Measurements from ENCODE around the gene GAGE12J.
"Not testable (repeated sequence)": the region's sequence is repeated elsewhere in the genome, so short reads cannot be mapped to it uniquely, and the experiment has no call there.

GAGE12J gene

DNA sequence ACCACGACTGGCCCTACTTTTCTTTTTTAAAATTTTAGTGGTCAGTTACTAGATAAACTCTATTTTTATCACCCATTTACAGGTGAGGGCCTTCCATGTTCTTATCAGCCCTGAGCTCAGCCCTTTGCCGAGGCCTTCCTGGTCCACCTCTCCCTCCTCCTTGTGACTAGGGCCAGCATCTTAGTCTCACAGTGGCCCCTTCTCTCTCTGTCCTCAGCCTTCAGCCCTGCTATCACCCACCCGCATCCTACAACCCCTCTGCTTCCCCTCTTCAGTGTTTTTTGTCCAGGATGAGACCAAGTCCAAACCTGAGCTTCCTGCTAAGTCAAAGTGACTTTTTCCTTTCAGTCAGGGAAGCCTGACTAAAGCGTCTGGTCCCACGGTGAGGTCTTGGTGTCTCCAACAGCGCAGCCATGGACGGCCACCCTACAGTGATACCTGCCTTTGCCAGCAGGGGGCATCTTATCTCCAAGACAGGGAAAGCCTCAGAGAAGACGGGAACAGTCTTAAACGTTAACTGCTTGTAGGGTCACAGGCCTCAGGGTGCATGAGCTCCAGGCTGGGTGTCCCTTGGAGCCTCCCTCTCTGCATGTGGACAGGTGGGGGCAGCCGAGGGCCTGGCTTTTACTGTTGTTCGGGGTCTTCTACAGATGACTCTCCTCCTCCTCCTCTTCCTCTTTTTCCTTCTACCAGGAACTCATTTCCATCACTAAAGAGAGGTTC, 30.1 kb upstream of the GAGE12J start:
- Histone ChIP-seq H3K27me3 (ENCODE audit: insufficient read depth, poor library complexity, severe bottlenecking) (no peaks in the 10 kb centered on the region), H3K27ac (replicated peaks) (no peak overlapping the region), H3K4me3 (replicated peaks; ENCODE audit: insufficient read depth, low read length) (no peak overlapping the region)
- DNase-seq (ENCODE audit: low read depth in 1 of 2, low spot score in 1 of 2): peak in 1 of 2 experiments; percentile 55
- TF ChIP-seq, protein P1, sequence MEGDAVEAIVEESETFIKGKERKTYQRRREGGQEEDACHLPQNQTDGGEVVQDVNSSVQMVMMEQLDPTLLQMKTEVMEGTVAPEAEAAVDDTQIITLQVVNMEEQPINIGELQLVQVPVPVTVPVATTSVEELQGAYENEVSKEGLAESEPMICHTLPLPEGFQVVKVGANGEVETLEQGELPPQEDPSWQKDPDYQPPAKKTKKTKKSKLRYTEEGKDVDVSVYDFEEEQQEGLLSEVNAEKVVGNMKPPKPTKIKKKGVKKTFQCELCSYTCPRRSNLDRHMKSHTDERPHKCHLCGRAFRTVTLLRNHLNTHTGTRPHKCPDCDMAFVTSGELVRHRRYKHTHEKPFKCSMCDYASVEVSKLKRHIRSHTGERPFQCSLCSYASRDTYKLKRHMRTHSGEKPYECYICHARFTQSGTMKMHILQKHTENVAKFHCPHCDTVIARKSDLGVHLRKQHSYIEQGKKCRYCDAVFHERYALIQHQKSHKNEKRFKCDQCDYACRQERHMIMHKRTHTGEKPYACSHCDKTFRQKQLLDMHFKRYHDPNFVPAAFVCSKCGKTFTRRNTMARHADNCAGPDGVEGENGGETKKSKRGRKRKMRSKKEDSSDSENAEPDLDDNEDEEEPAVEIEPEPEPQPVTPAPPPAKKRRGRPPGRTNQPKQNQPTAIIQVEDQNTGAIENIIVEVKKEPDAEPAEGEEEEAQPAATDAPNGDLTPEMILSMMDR (IDR thresholded peaks at IDR 0.05; ENCODE audit: insufficient read depth, low read length): peak; percentile 57
- no peak for TF ChIP-seq POLR2AphosphoS5 (IDR thresholded peaks at IDR 0.05; ENCODE audit: low read depth)
- TF ChIP-seq, protein P2, sequence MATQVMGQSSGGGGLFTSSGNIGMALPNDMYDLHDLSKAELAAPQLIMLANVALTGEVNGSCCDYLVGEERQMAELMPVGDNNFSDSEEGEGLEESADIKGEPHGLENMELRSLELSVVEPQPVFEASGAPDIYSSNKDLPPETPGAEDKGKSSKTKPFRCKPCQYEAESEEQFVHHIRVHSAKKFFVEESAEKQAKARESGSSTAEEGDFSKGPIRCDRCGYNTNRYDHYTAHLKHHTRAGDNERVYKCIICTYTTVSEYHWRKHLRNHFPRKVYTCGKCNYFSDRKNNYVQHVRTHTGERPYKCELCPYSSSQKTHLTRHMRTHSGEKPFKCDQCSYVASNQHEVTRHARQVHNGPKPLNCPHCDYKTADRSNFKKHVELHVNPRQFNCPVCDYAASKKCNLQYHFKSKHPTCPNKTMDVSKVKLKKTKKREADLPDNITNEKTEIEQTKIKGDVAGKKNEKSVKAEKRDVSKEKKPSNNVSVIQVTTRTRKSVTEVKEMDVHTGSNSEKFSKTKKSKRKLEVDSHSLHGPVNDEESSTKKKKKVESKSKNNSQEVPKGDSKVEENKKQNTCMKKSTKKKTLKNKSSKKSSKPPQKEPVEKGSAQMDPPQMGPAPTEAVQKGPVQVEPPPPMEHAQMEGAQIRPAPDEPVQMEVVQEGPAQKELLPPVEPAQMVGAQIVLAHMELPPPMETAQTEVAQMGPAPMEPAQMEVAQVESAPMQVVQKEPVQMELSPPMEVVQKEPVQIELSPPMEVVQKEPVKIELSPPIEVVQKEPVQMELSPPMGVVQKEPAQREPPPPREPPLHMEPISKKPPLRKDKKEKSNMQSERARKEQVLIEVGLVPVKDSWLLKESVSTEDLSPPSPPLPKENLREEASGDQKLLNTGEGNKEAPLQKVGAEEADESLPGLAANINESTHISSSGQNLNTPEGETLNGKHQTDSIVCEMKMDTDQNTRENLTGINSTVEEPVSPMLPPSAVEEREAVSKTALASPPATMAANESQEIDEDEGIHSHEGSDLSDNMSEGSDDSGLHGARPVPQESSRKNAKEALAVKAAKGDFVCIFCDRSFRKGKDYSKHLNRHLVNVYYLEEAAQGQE (IDR thresholded peaks at IDR 0.05; ENCODE audit: insufficient replicate concordance, low read depth): no peak
- TF ChIP-seq SPI1 (IDR thresholded peaks at IDR 0.05; ENCODE audit: borderline replicate concordance, low read depth): peak; percentile 27; the same call in 1 of the 2 replicates
- no peak for TF ChIP-seq GABPA (IDR thresholded peaks at IDR 0.05; ENCODE audit: low read depth)

DNA sequence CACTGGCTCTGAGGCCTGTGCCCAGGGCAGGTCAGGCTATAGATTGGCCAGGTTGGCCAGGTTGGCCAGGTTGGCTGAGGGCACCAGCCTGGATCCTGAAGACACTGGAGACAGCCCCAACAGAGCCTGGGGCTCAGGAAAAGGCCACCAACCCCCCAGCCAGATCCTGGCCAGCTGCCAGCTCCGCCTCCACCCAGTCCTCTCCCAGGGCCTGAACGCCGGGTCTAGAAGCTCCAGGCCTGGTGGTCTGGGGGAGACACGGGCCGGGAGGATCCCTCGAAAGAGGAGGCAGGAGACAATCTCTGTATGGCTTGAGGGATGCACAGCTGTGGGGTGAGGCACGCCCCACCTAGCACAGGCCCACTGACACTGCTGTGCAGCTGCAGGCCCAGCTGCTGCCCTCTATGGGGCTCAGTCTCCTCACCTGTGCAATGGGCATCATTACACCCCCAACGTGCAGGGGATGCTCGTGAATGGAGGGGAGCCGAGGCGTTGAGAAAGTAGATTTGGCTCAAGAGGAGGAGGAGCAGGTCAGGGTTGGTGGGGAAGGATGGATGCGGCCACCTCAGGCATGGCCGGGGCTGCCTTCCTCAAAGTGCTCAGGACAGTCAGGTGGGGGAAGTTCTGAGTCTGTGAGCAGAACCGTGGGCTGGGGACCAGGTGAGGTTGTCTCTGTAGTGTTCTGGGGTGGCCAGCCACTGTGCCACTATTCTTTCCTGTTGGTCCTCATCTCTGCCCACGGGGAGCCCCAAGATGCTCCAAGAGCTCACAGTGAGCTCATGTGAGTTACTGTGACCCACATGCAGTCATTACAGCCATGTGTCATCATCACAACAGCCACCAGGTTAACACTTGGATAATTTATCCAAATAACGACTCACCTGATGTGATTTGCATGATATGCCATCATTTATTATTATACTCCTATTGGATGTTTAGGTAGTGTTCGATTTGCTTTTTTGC, 29.2 kb upstream of the GAGE12J start:
- no peak for DNase-seq (ENCODE audit: low read depth in 1 of 2, low spot score in 1 of 2)
- TF ChIP-seq POLR2AphosphoS5 (IDR thresholded peaks at IDR 0.05; ENCODE audit: low read depth) (no peak), SPI1 (IDR thresholded peaks at IDR 0.05; ENCODE audit: borderline replicate concordance, low read depth) (no peak), GABPA (IDR thresholded peaks at IDR 0.05; ENCODE audit: low read depth) (no peak)
- TF ChIP-seq, protein P1 (IDR thresholded peaks at IDR 0.05; ENCODE audit: insufficient read depth, low read length): no peak
- TF ChIP-seq, protein P2 (IDR thresholded peaks at IDR 0.05; ENCODE audit: insufficient replicate concordance, low read depth): no peak
- no peak overlapping the region for H3K4me3 ChIP-seq (replicated peaks; ENCODE audit: insufficient read depth, low read length)
- no peak overlapping the region for H3K27ac ChIP-seq (replicated peaks)
- no peaks in the 10 kb centered on the region for H3K27me3 ChIP-seq (ENCODE audit: insufficient read depth, poor library complexity, severe bottlenecking)

DNA sequence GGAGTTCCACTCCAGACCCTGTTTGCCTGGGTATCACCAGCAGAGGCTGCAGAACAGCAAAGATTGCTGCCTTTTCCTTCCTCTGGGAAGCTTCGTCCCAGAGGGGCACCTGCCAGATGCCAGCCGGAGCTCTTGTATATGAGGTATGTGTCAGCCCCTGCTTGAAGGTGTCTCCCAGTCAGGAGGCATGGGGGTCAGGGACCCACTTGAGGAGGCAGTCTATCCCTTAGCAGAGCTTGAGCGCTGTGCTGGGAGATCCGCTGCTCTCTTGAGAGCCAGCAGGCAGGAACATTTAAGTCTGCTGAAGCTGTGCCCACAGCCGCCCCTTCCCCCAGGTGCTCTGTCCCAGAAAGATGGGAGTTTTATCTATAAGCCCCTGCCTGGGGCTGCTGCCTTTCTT, 22.5 kb upstream of the GAGE12J start:
- not testable (repeated sequence) for H3K27me3 ChIP-seq (ENCODE audit: insufficient read depth, poor library complexity, severe bottlenecking); H3K27ac ChIP-seq (replicated peaks); H3K4me3 ChIP-seq (replicated peaks; ENCODE audit: insufficient read depth, low read length); DNase-seq (ENCODE audit: low read depth in 1 of 2, low spot score in 1 of 2)

DNA sequence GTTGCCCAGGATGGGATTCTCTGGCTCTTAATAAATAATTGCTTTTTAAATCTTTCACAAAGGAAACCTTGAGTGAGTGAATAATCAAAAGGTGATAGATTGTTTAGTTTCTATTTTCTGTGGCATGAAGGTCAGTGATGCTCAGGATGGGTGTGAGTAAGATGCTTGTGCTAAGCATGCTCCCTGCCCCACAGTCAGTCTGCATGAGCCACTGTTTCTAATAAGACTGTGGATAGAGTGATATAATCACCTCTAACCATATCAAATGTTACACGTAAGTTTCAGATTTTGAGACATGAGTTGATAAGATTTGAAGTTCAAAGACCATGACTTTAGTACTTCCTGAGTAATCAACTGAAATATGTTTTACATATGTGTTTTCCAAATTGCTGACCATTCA, 21.1 kb upstream of the GAGE12J start:
- DNase-seq (ENCODE audit: low read depth in 1 of 2, low spot score in 1 of 2): no peak

More for the DNA sequence above, 21.1 kb upstream of the GAGE12J start:
- no peak for TF ChIP-seq SPI1 (IDR thresholded peaks at IDR 0.05; ENCODE audit: borderline replicate concordance, low read depth)
- no peak for TF ChIP-seq POLR2AphosphoS5 (IDR thresholded peaks at IDR 0.05; ENCODE audit: low read depth)
- H3K27me3 ChIP-seq (ENCODE audit: insufficient read depth, poor library complexity, severe bottlenecking): no peaks in the 10 kb centered on the region
- no peak overlapping the region for H3K27ac ChIP-seq (replicated peaks)
- H3K4me3 ChIP-seq (replicated peaks; ENCODE audit: insufficient read depth, low read length): no peak overlapping the region
